ENCODE measurements around the gene YY1AP1. TPM values are rescaled to one million over a fixed set of nuclear protein-coding genes. Genes with fewer than 3 reads are reported as not detected.
"Not testable (repeated sequence)": the region's sequence is repeated elsewhere in the genome, so short reads cannot be mapped to it uniquely, and the experiment has no call there.

Gene YY1AP1
- total RNA-seq (2014; rRNA removed; shearing (Covaris generic)), result 38.9 TPM in 2 replicates

- peaks cover 7% of the 10 kb centered on the region for H3K9me3 ChIP-seq (replicated peaks)
- DNase-seq, result peak; percentile 88
- H3K27ac ChIP-seq, result peak within 1 kb of the TSS; percentile 99
- peaks cover 30% of the 10 kb centered on the region for H3K36me3 ChIP-seq
- peaks cover 4% of the 10 kb centered on the region for H3K4me1 ChIP-seq
- H3K4me3 ChIP-seq, result peak within 1 kb of the TSS; percentile 98
- H3K27me3 ChIP-seq, result no peaks in the 10 kb centered on the region
Observed at GRCh38 chr1:155688324-155689080, at the start of gene YY1AP1. Gene YY1AP1 (minus strand): TSS chr1:155688774. CDS start chr1:155680436, 8,338 bp downstream.

DNA sequence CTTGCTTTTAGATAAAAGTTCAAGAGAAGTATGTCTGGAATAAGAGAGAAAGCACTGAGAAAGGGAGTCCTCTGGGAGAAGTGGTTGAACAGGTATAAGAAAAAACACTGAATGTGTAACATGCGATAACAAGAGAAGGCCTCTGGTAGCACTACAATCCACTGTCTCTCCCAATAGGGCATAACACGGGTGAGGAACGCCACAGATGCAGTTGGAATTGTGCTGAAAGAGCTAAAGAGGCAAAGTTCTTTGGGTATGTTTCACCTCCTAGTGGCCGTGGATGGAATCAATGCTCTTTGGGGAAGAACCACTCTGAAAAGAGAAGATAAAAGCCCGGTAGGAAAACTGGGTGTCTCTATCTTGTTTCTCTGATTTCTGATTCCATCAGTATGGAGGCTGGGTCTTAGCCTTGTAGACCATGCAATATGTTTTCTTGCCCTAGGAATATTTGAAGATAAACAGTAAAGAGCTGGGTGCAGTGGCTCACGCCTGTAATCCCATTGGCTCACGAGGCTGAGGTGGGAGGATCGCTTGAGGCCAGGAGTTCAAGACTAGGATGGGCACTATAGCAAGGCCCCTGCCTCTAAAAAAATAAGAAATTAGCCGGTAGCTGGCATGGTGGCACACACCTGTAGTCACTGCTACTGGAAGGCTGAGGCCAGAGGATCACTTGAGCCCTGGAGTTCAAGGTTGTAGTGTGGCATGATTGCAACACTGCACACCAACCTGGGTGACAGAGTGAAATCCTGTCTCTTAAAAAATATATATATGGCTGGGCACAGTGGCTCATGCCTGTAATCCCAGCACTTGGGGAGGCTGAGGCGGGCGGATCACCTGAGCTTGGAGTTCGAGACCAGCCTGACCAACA, 40.7 kb upstream of the YY1AP1 start:
- Histone ChIP-seq H3K9me3 (replicated peaks) (no peaks in the 10 kb centered on the region), H3K27ac (no peak overlapping the region), H3K4me1 (no peaks in the 10 kb centered on the region), H3K36me3 (peaks cover 13% of the 10 kb centered on the region; the same call in 1 of the 2 replicates), H3K27me3 (no peaks in the 10 kb centered on the region), H3K4me3 (no peak overlapping the region)
- peak; percentile 51 to 75 for DNase-seq

DNA sequence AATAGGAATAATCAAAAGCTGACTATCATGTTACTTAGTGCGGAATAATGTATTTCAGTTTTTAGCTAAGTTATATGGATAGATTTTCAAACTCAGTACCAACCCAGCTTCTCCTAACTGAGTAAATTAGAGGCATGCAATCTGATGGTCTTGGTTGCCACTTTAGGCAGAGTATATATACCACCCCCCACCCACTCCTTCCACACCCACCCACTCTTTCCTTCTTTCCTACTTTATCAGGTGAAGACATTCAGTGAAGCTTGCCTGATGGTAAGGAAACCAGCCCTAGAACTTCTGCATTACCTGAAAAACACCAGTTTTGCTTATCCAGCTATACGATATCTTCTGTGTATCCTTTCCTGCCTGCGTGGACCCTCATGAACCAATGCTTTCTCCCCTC, 36.6 kb upstream of the YY1AP1 start:
- Histone ChIP-seq H3K36me3 (peaks cover 17% of the 10 kb centered on the region; the same call in 1 of the 2 replicates), H3K27ac (no peak overlapping the region), H3K4me1 (no peaks in the 10 kb centered on the region), H3K4me3 (no peak overlapping the region), H3K27me3 (no peaks in the 10 kb centered on the region), H3K9me3 (replicated peaks) (no peaks in the 10 kb centered on the region)
- DNase-seq, result no peak

GRCh38 chr1:155719703-155720102, 31.1 kb upstream of the YY1AP1 start:
- DNase-seq, result no peak
- Histone ChIP-seq H3K9me3 (replicated peaks) (no peaks in the 10 kb centered on the region), H3K4me1 (no peaks in the 10 kb centered on the region), H3K36me3 (peaks cover 14% of the 10 kb centered on the region; the same call in 1 of the 2 replicates), H3K4me3 (no peak overlapping the region), H3K27ac (no peak overlapping the region), H3K27me3 (no peaks in the 10 kb centered on the region)

DNA sequence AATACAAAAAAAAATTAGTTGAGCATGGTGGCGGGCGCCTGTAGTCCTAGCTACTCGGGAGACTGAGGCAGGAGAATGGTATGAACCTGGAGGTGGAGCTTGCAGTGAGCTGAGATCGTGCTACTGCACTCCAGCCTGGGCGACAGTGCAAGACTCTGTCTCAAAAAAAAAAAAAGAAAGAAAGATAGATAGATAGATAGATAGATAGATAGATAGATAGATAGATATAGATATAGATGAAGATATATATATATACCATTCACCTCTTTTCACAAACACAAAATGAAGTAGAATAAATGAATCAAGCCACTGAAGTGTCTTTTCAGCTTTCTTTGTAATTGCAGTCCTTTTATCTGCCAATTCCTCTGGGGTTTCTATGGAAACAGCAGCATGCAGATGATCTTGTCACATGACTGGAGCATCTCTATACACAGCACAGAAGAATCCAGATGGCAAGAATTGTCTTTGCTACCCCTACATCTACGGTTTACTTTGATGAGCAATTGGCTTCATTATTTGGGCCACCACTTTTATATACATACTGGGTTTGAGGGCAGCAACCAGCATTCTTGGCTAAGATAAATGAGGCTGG, 30.0 kb upstream of the YY1AP1 start:
- DNase-seq; H3K9me3 ChIP-seq (replicated peaks); H3K27me3 ChIP-seq; H3K27ac ChIP-seq; H3K4me1 ChIP-seq; H3K4me3 ChIP-seq: not testable (repeated sequence)
- H3K36me3 ChIP-seq, result peaks cover 14% of the 10 kb centered on the region; the same call in 1 of the 2 replicates

DNA sequence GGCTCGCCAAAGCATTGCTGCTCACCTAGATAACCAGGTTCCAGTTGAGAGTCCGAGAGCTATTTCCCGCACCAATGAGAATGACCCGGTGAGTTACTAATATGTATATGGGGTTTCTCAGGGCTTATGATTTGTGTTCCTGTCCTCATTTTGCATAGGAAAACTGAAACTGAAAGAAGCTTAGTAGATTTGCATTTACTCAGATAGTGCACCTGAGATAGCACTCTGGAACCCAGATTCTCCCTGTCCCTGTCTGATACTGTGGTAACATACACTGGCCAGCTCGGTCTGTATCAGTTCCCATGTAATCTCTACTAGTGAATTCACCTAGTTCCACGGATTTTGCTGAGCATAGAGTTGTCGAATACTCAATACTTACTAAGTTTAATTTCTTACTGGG, 28.5 kb upstream of the YY1AP1 start:
- H3K4me1 ChIP-seq, result no peaks in the 10 kb centered on the region
- no peaks in the 10 kb centered on the region for H3K9me3 ChIP-seq (replicated peaks)
- H3K4me3 ChIP-seq, result no peak overlapping the region
- H3K36me3 ChIP-seq, result peaks cover 18% of the 10 kb centered on the region; the same call in 1 of the 2 replicates
- no peaks in the 10 kb centered on the region for H3K27me3 ChIP-seq
- DNase-seq, result no peak
- no peak overlapping the region for H3K27ac ChIP-seq

DNA sequence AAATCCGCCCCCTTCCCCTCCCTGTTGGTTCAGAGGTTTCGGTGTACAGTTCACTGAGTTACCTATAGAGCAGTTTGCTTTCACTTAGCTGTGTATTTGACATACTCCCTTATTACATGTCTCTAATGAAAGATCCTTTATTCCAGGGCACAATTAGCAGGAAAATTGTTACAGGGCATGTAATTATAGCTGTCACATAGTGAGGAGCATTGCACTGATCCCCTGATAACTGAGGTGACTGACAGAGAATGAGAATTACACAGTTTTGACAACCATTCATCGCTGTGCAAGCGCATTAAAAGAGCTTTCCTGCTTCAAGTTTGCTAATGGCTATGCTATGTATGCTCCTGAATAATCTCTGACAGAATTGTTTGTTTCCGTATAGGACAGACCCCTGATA, 27.2 kb upstream of the YY1AP1 start:
- H3K27ac ChIP-seq, result no peak overlapping the region

DNA sequence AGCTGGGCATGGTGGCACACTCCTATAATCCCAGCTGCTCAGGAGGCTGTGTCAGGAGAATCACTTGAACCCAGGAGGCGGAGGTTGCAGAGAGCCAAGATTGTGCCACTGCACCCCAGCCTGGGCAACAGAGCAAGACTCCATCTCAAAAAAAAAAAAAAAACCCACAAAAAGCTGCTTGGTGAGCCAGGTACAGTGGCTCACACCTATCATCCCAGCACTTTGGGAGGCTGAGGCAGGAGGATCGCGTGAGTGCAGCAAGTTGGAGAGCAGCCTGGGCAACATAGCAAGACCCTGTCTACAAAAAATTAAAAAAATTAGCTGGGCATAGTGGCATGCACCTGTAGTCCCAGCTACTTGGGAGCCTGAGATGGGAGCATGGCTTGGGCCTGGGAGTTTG, 26.5 kb upstream of the YY1AP1 start:
- not testable (repeated sequence) for DNase-seq; H3K4me3 ChIP-seq; H3K27ac ChIP-seq; H3K9me3 ChIP-seq (replicated peaks); H3K27me3 ChIP-seq; H3K4me1 ChIP-seq
- H3K36me3 ChIP-seq, result peaks cover 11% of the 10 kb centered on the region; the same call in 1 of the 2 replicates

More for the DNA sequence above, 27.2 kb upstream of the YY1AP1 start:
- H3K4me3 ChIP-seq, result no peak overlapping the region
- no peak for DNase-seq
- H3K36me3 ChIP-seq, result peaks cover 11% of the 10 kb centered on the region; the same call in 1 of the 2 replicates
- H3K27me3 ChIP-seq, result no peaks in the 10 kb centered on the region
- H3K9me3 ChIP-seq (replicated peaks), result no peaks in the 10 kb centered on the region
- H3K4me1 ChIP-seq, result no peaks in the 10 kb centered on the region

DNA sequence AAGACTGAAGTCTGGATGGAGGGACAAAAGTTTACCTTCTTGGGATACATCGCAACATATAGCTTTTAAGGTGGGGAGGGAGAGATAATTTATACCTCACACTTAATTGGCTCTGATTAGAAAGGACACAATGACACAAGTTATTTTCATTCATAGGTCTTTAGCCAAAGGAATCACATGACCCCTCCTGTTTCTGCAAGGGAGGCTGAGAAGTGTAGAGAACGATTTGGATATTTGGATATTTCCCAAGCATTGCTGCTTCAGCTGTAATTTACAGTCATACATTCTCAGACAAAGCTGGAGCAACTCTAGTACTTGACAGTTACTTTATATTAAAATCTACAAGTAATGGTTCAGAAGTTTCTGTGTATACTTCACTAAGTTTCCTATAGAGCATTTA, 24.5 kb upstream of the YY1AP1 start:
- H3K27ac ChIP-seq, result no peak overlapping the region
- no peaks in the 10 kb centered on the region for H3K27me3 ChIP-seq
- no peaks in the 10 kb centered on the region for H3K4me1 ChIP-seq
- H3K9me3 ChIP-seq (replicated peaks), result 0 out of 2 replicates have a peak, but pooled peaks cover 2% of the 10 kb centered on the region
- DNase-seq, result no peak
- peaks cover 12% of the 10 kb centered on the region for H3K36me3 ChIP-seq
- H3K4me3 ChIP-seq, result no peak overlapping the region

DNA sequence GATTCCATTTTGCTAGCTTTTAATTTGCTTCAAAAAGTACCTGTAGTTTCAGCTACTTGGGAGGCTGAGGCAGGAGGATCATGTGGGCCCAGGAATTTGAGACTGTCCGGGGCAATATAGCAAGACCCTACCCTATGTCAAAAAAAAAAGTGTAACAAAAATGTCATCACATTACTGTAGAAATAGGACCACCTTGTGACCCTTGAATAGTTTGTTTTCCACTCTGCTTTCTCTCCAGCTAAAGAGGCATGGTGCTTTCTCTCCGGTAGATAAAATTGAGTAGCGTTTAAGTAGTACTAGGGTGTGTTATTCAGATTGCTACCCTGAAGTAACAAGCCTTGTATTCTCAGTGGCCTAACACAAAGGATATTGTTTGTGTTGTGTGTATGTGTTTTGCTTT, 24.1 kb upstream of the YY1AP1 start:
- not testable (repeated sequence) for H3K4me3 ChIP-seq; H3K9me3 ChIP-seq (replicated peaks); H3K4me1 ChIP-seq; H3K27me3 ChIP-seq; H3K27ac ChIP-seq
- H3K36me3 ChIP-seq, result peaks cover 12% of the 10 kb centered on the region
- peak in 1 of 2 experiments; percentile 6 for DNase-seq

DNA sequence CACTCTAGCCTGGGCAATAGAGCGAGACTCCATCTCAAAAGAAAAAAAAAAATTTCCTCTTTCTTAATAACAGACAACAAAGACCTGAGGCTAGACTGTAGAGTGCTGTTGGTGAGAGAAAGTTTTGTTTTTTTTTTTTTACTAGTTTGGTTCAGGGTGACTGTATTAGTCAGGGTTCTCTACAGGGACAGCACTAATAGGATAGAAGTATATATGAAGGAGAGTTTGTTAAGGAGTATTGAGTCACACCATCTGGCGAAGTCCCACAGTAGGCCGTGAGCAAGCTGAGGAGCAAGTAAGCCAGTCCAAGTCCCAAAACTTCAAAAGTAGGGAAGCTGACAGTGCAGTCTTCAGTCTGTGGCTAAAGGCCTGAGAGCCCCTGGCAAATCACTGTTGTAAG, 22.9 kb upstream of the YY1AP1 start:
- H3K36me3 ChIP-seq, result peaks cover 12% of the 10 kb centered on the region
- H3K9me3 ChIP-seq (replicated peaks); H3K4me3 ChIP-seq; H3K27ac ChIP-seq; H3K4me1 ChIP-seq; H3K27me3 ChIP-seq; DNase-seq: not testable (repeated sequence)

GRCh38 chr1:155709391-155709790, 20.8 kb upstream of the YY1AP1 start:
- peaks cover 7% of the 10 kb centered on the region for H3K36me3 ChIP-seq
- no peaks in the 10 kb centered on the region for H3K27me3 ChIP-seq
- H3K4me1 ChIP-seq, result no peaks in the 10 kb centered on the region
- 0 out of 2 replicates have a peak, but pooled peaks cover 2% of the 10 kb centered on the region for H3K9me3 ChIP-seq (replicated peaks)
- DNase-seq, result no peak
- no peak overlapping the region for H3K27ac ChIP-seq
- no peak overlapping the region for H3K4me3 ChIP-seq

DNA sequence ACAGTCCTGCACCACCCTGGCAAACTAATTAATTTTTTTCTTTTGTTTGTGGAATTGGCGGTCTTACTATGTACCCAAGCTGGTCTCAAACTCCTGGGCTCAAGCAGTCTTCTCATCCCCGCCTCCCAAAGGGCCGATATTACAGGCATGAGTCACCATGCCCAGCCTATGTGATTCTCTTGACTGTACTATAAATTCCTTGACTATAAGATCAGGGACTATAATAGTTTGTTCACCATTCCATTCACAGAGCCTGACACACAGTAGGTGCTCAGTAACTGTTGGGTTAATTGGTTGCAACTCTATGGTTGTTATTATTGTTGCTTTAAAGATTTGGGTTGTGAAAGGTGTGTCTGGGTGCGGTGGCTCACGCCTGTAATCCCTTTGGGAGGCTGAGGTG, 17.6 kb upstream of the YY1AP1 start:
- H3K4me3 ChIP-seq, result no peak overlapping the region
- H3K36me3 ChIP-seq, result peaks cover 4% of the 10 kb centered on the region
- DNase-seq, result no peak
- no peaks in the 10 kb centered on the region for H3K4me1 ChIP-seq
- 0 out of 2 replicates have a peak, but pooled peaks cover 2% of the 10 kb centered on the region for H3K9me3 ChIP-seq (replicated peaks)
- H3K27me3 ChIP-seq, result no peaks in the 10 kb centered on the region
- no peak overlapping the region for H3K27ac ChIP-seq

DNA sequence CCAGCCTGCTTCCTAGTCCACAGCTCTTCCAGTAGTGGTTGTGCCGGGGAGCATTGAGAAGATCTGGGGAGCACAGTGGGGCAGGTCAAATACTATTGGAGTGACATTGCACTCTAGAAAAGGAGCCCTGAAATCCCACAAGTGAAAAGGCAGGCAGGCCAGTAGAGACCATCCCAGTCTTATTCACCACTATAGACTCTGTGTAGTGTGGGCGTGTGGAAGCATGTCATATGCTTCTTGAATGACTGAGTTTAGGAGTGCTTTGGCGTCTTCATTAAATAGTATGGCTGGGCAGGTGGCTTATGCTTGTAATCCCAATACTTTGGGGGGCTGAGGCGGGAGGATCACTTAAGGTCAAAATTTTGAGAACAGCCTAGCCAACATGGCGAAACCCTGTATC, 15.8 kb upstream of the YY1AP1 start:
- H3K36me3 ChIP-seq; DNase-seq; H3K4me1 ChIP-seq; H3K4me3 ChIP-seq; H3K9me3 ChIP-seq (replicated peaks); H3K27ac ChIP-seq; H3K27me3 ChIP-seq: not testable (repeated sequence)

GRCh38 chr1:155703216-155703615, 14.6 kb upstream of the YY1AP1 start:
- H3K27ac ChIP-seq, result no peak overlapping the region

More at GRCh38 chr1:155703216-155703615, 14.6 kb upstream of the YY1AP1 start:
- no peak for DNase-seq
- no peaks in the 10 kb centered on the region; the same call in 1 of the 2 replicates for H3K36me3 ChIP-seq
- H3K4me3 ChIP-seq, result no peak overlapping the region
- H3K9me3 ChIP-seq (replicated peaks), result no peaks in the 10 kb centered on the region
- no peaks in the 10 kb centered on the region for H3K4me1 ChIP-seq
- no peaks in the 10 kb centered on the region for H3K27me3 ChIP-seq
